Sigmoid colon (tissue), 4 donors: ENCODE measurements around the gene PDE9A.

Experiments
- EP300 ChIP-seq, 4 donors: sonication (generic); formaldehyde crosslinking; IDR thresholded peaks; one replicate each; pipeline ENCODE4 v1.6.1; 2017; ENCODE audit warnings: antibody characterized with exemption in 4 of 4
- POLR2A ChIP-seq, 2 donors: fragments of 450-650 bp; IDR thresholded peaks; one replicate each; pipeline ENCODE4 v1.6.1; 2016; ENCODE audit warnings: antibody characterized with exemption in 2 of 2, mild to moderate bottlenecking in 2 of 2, moderate library complexity in 2 of 2

- TF ChIP-seq POLR2A (IDR thresholded peaks at IDR 0.05) (no peak), EP300 (IDR thresholded peaks at IDR 0.05) (no peak)
Observed at GRCh38 chr21:42737951-42738590, 84.7 kb downstream of the PDE9A start.
